SU-DHL-6 (cell line): ENCODE data around the gene ITPK1.

ENCODE experiments used
- CTCF ChIP-seq: fragments of 200-600 bp; sonication (generic); IDR thresholded peaks from one replicate; pipeline ENCODE4 v1.5.1; 2017; ENCODE audit warnings: antibody characterized with exemption, mild to moderate bottlenecking, low read length, moderate library complexity; ENCODE audit not compliant: insufficient read depth, poor library complexity, severe bottlenecking
- EZH2phosphoT487 ChIP-seq: fragments of 200-600 bp; sonication (generic), shearing (Covaris generic); conservative IDR thresholded peaks from 2 replicates; pipeline ENCODE4 v1.6.1; 2018; ENCODE audit warnings: mild to moderate bottlenecking, antibody characterized with exemption, low read length, moderate library complexity, mixed read lengths

GRCh38 chr14:93095742-93096510 is 19.8 kb downstream of the ITPK1 start:
- TF ChIP-seq CTCF (no peak), EZH2phosphoT487 (no peak)
